Activated T-cell treated with anti-CD3 and anti-CD28 coated beads, Interleukin-2, amount 50 U/mL, for 1 hour (primary cell): Measurements from ENCODE around the gene MYPOP.

Experiments
- DNase-seq: peaks from one replicate; pipeline ENCODE4 v3.0.0-alpha.2; 2020

MYPOP gene

GRCh38 chr19:45862564-45863334 is 39.7 kb downstream of the MYPOP start, which contains the start of gene SYMPK:
SYMPK (minus strand) TSS chr19:45863147; CDS start chr19:45854495, 8,652 bp downstream.
- peak; percentile 96 for DNase-seq

GRCh38 chr19:45862271-45862563 is 40.2 kb downstream of the MYPOP start:
- DNase-seq = no peak

GRCh38 chr19:45860359-45861259 is 41.8 kb downstream of the MYPOP start:
- DNase-seq = no peak

GRCh38 chr19:45854167-45854778 is 48.1 kb downstream of the MYPOP start:
- no peak for DNase-seq

- no peak for DNase-seq
Measured at GRCh38 chr19:45852983-45853382, 49.4 kb downstream of the MYPOP start.

- DNase-seq = no peak
Measured at GRCh38 chr19:45852145-45852750, 50.2 kb downstream of the MYPOP start.

GRCh38 chr19:45848922-45849321 is 53.5 kb downstream of the MYPOP start:
- DNase-seq = no peak

GRCh38 chr19:45847663-45848062 is 54.8 kb downstream of the MYPOP start:
- DNase-seq = no peak

GRCh38 chr19:45842198-45842597 is 60.2 kb downstream of the MYPOP start:
- no peak for DNase-seq
